Activated CD4-positive, alpha-beta memory T cell treated with anti-CD3 and anti-CD28 coated beads, Interleukin-2, amount 10 ng/mL, durations not matched to agents 7 days and 5 days (primary cell): ENCODE measurements around the gene VSTM2L. TPM values are rescaled to one million over a fixed set of nuclear protein-coding genes. Genes with fewer than 3 reads are reported as not detected.
"Not testable (repeated sequence)": the region's sequence is repeated elsewhere in the genome, so short reads cannot be mapped to it uniquely, and the experiment has no call there.

Experiments used
- CTCF ChIA-PET: fragments of 350-600 bp; sonication (Branson Sonifier 250); formaldehyde crosslinking; loops from one replicate; lab custom pipeline; 2021; ENCODE audit warnings: antibody characterized with exemption, inconsistent platforms; lab: Charles Lee
- POLR2A ChIA-PET: fragments of 350-600 bp; sonication (Branson Sonifier 250); formaldehyde crosslinking; loops from one replicate; lab custom pipeline; 2021; ENCODE audit warnings: antibody characterized with exemption; lab: Charles Lee
- DNase-seq: peaks from one replicate; pipeline ENCODE4 v3.0.0-alpha.2; 2020
- H3K27ac Mint-ChIP-seq: one replicate; pipeline ENCODE4 v1.8.0; 2021; ENCODE audit warnings: mild to moderate bottlenecking, mixed read lengths
- H3K27me3 Mint-ChIP-seq: one replicate; pipeline ENCODE4 v1.8.0; 2021; ENCODE audit warnings: mixed read lengths
- H3K36me3 Mint-ChIP-seq: one replicate; pipeline ENCODE4 v1.8.0; 2021; ENCODE audit warnings: low read depth, mixed read lengths
- H3K4me1 Mint-ChIP-seq: one replicate; pipeline ENCODE4 v1.8.0; 2021; ENCODE audit warnings: mixed read lengths
- H3K4me3 Mint-ChIP-seq: one replicate; pipeline ENCODE4 v1.8.0; 2021; ENCODE audit warnings: mild to moderate bottlenecking, mixed read lengths
- H3K9me3 Mint-ChIP-seq: one replicate; pipeline ENCODE4 v1.8.0; 2021; ENCODE audit warnings: mixed read lengths
- total RNA-seq, 2 experiments: library from RNA; stranded (reverse); gene quantifications; one replicate each; pipeline ENCODE4 v1.2.3, GENCODE V29; 2021

The VSTM2L gene
- total RNA-seq, 2 experiments from 2014 or later: 0.20 TPM; not detected in 1

GRCh38 chr20:37963483-37963882 lies 60.6 kb downstream of the VSTM2L start:
- H3K4me3 Mint-ChIP-seq, H3K27ac Mint-ChIP-seq, POLR2A ChIA-PET, H3K36me3 Mint-ChIP-seq, DNase-seq, H3K4me1 Mint-ChIP-seq, H3K9me3 Mint-ChIP-seq, CTCF ChIA-PET: not testable (repeated sequence)
- H3K27me3 Mint-ChIP-seq: peaks cover 35% of the 10 kb centered on the region

GRCh38 chr20:37968841-37969401 lies 66.0 kb downstream of the VSTM2L start:
- no peak for DNase-seq
- Mint-ChIP-seq H3K27ac (no peak overlapping the region), H3K9me3 (peaks cover 2% of the 10 kb centered on the region), H3K36me3 (no peaks in the 10 kb centered on the region), H3K4me1 (no peaks in the 10 kb centered on the region), H3K4me3 (no peak overlapping the region), H3K27me3 (peaks cover 29% of the 10 kb centered on the region)
- ChIA-PET CTCF (no interaction called here), POLR2A (no interaction called here)

GRCh38 chr20:37969949-37970855 lies 67.3 kb downstream of the VSTM2L start:
- ChIA-PET CTCF (no interaction called here), POLR2A (no interaction called here)

GRCh38 chr20:37970856-37971245 lies 67.9 kb downstream of the VSTM2L start:
- Mint-ChIP-seq H3K4me3 (no peak overlapping the region), H3K27ac (no peak overlapping the region), H3K9me3 (peaks cover 2% of the 10 kb centered on the region), H3K4me1 (no peaks in the 10 kb centered on the region), H3K36me3 (no peaks in the 10 kb centered on the region), H3K27me3 (peaks cover 16% of the 10 kb centered on the region)
- POLR2A ChIA-PET: no interaction called here
- CTCF ChIA-PET: no interaction called here
- no peak for DNase-seq

More at GRCh38 chr20:37969949-37970855, 67.3 kb downstream of the VSTM2L start:
- H3K4me1 Mint-ChIP-seq: no peaks in the 10 kb centered on the region
- peaks cover 2% of the 10 kb centered on the region for H3K9me3 Mint-ChIP-seq
- no peak for DNase-seq
- peaks cover 17% of the 10 kb centered on the region for H3K27me3 Mint-ChIP-seq
- no peak overlapping the region for H3K27ac Mint-ChIP-seq
- no peak overlapping the region for H3K4me3 Mint-ChIP-seq
- H3K36me3 Mint-ChIP-seq: no peaks in the 10 kb centered on the region

- Mint-ChIP-seq H3K36me3 (no peaks in the 10 kb centered on the region), H3K27ac (no peak overlapping the region), H3K4me1 (no peaks in the 10 kb centered on the region), H3K27me3 (peaks cover 12% of the 10 kb centered on the region), H3K9me3 (peaks cover 2% of the 10 kb centered on the region), H3K4me3 (no peak overlapping the region)
- ChIA-PET POLR2A (no interaction called here), CTCF (no interaction called here)
- DNase-seq: no peak
Observed at GRCh38 chr20:37971561-37972127, 68.7 kb downstream of the VSTM2L start.

- no peak overlapping the region for H3K27ac Mint-ChIP-seq
- no peak for DNase-seq
- peaks cover 6% of the 10 kb centered on the region for H3K27me3 Mint-ChIP-seq
- no peaks in the 10 kb centered on the region for H3K36me3 Mint-ChIP-seq
- POLR2A ChIA-PET: no interaction called here
- H3K4me1 Mint-ChIP-seq: peaks cover 2% of the 10 kb centered on the region
- CTCF ChIA-PET: no interaction called here
- peaks cover 2% of the 10 kb centered on the region for H3K9me3 Mint-ChIP-seq
- no peak overlapping the region for H3K4me3 Mint-ChIP-seq
Observed at GRCh38 chr20:37972256-37973058, 69.5 kb downstream of the VSTM2L start.

GRCh38 chr20:37973059-37973910 lies 70.4 kb downstream of the VSTM2L start:
- Mint-ChIP-seq H3K27ac (no peak overlapping the region), H3K9me3 (no peaks in the 10 kb centered on the region), H3K4me3 (no peak overlapping the region), H3K27me3 (no peaks in the 10 kb centered on the region), H3K36me3 (no peaks in the 10 kb centered on the region), H3K4me1 (peaks cover 4% of the 10 kb centered on the region)
- POLR2A ChIA-PET: no interaction called here
- CTCF ChIA-PET: no interaction called here
- no peak for DNase-seq

GRCh38 chr20:37976887-37977286 lies 74.0 kb downstream of the VSTM2L start:
- ChIA-PET CTCF (no interaction called here), POLR2A (no interaction called here)
- H3K4me1 Mint-ChIP-seq: peaks cover 4% of the 10 kb centered on the region
- H3K27me3 Mint-ChIP-seq: no peaks in the 10 kb centered on the region
- DNase-seq: no peak
- H3K27ac Mint-ChIP-seq: no peak overlapping the region
- H3K9me3 Mint-ChIP-seq: no peaks in the 10 kb centered on the region
- H3K4me3 Mint-ChIP-seq: no peak overlapping the region
- H3K36me3 Mint-ChIP-seq: peaks cover 3% of the 10 kb centered on the region

GRCh38 chr20:37977338-37977737 lies 74.4 kb downstream of the VSTM2L start:
- H3K36me3 Mint-ChIP-seq: peaks cover 4% of the 10 kb centered on the region
- CTCF ChIA-PET: no interaction called here
- no peaks in the 10 kb centered on the region for H3K27me3 Mint-ChIP-seq
- no peak overlapping the region for H3K4me3 Mint-ChIP-seq
- POLR2A ChIA-PET: no interaction called here
- peaks cover 4% of the 10 kb centered on the region for H3K4me1 Mint-ChIP-seq
- H3K27ac Mint-ChIP-seq: no peak overlapping the region
- DNase-seq: no peak
- H3K9me3 Mint-ChIP-seq: no peaks in the 10 kb centered on the region

- Mint-ChIP-seq H3K27ac (no peak overlapping the region), H3K27me3 (no peaks in the 10 kb centered on the region), H3K4me1 (peaks cover 4% of the 10 kb centered on the region), H3K36me3 (peaks cover 8% of the 10 kb centered on the region), H3K4me3 (no peak overlapping the region), H3K9me3 (no peaks in the 10 kb centered on the region)
- DNase-seq: no peak
- ChIA-PET POLR2A (no interaction called here), CTCF (no interaction called here)
Observed at GRCh38 chr20:37977786-37978185, 74.9 kb downstream of the VSTM2L start.

- no peaks in the 10 kb centered on the region for H3K9me3 Mint-ChIP-seq
- POLR2A ChIA-PET: no interaction called here
- no peak overlapping the region for H3K27ac Mint-ChIP-seq
Observed at GRCh38 chr20:37979021-37979985, 76.4 kb downstream of the VSTM2L start.

More at GRCh38 chr20:37979021-37979985, 76.4 kb downstream of the VSTM2L start:
- CTCF ChIA-PET: interaction anchor here (2.0 kb wide), 1 partner anchor 13 kb away, joined by 7 read pairs; no protein-coding TSS in a partner anchor
- no peak for DNase-seq
- Mint-ChIP-seq H3K36me3 (peaks cover 10% of the 10 kb centered on the region), H3K4me3 (no peak overlapping the region), H3K27me3 (no peaks in the 10 kb centered on the region), H3K4me1 (peaks cover 4% of the 10 kb centered on the region)
